HepG2 (cell line): ENCODE data around the gene RSKR. TPM values are rescaled to one million over a fixed set of nuclear protein-coding genes. Genes with fewer than 3 reads are reported as not detected.
A peak's percentile ranks its signal among the peaks of the same experiment; 100 is the strongest.

ENCODE experiments used
- CREB1 ChIP-seq, 2 experiments: fragments of 450-650 bp in 1 of 2; IDR thresholded peaks; 2 replicates each; pipeline ENCODE4 v1.6.1; 2016 to 2017; ENCODE audit warnings: control low read depth in 1 of 2, mild to moderate bottlenecking in 1 of 2, missing compliant biosample characterization in 1 of 2, missing genetic modification characterization in 1 of 2
- GABPA ChIP-seq, 2 experiments: IDR thresholded peaks; 2 replicates each; pipeline ENCODE4 v1.6.1; 2011 to 2016; ENCODE audit warnings: low read depth in 2 of 2, low read length in 1 of 2, missing biosample characterization in 1 of 2, missing genetic modification characterization in 1 of 2
- HDAC2 ChIP-seq: sonication (generic); formaldehyde crosslinking; IDR thresholded peaks from 2 replicates; pipeline ENCODE4 v1.4.0; 2020; ENCODE audit warnings: missing genetic modification reagents
- MNT ChIP-seq: fragments of 450-650 bp; IDR thresholded peaks from 2 replicates; pipeline ENCODE4 v1.6.1; 2016
- TFE3 ChIP-seq: IDR thresholded peaks from 2 replicates; pipeline ENCODE4 v1.6.1; 2016
- ZNF142 ChIP-seq: sonication (generic); formaldehyde crosslinking; IDR thresholded peaks from 2 replicates; pipeline ENCODE4 v1.4.0; 2020; ENCODE audit warnings: missing genetic modification reagents
- ZNF441 ChIP-seq: sonication (generic); formaldehyde crosslinking; IDR thresholded peaks from 2 replicates; pipeline ENCODE4 v1.7.0; 2021; ENCODE audit warnings: missing genetic modification reagents, borderline replicate concordance
- ZNF547 ChIP-seq: sonication (generic); formaldehyde crosslinking; IDR thresholded peaks from 2 replicates; pipeline ENCODE4 v1.5.1; 2020; ENCODE audit warnings: mild to moderate bottlenecking, missing genetic modification reagents
- ZNF564 ChIP-seq: sonication (generic); formaldehyde crosslinking; IDR thresholded peaks from 2 replicates; pipeline ENCODE4 v1.8.1; 2023; ENCODE audit warnings: mild to moderate bottlenecking, missing genetic modification reagents
- ZNF570 ChIP-seq: sonication (generic); formaldehyde crosslinking; IDR thresholded peaks from 2 replicates; pipeline ENCODE4 v1.4.0; 2020; ENCODE audit warnings: mild to moderate bottlenecking, missing genetic modification reagents, borderline replicate concordance
- ZSCAN9 ChIP-seq: IDR thresholded peaks from 2 replicates; pipeline ENCODE4 v1.6.1; 2016; ENCODE audit warnings: borderline replicate concordance
- polyA plus RNA-seq, 8 experiments: library from polyadenylated mRNA; depleted of rRNA in 3 of 8; stranded (reverse) in 7 of 8; unstranded in 1 of 8; fragments of >200 nt; fragmentation: Illumina TruSeq in 4 of 8; extraction: Trizol in 4 of 8; gene quantifications; 2 replicates each; pipeline versions ENCODE4 v1.2.1 to v1.2.3, GENCODE V29; 2011 to 2016; ENCODE audit warnings: low read depth in 4 of 8, missing spikeins in 1 of 8, mixed read lengths in 1 of 8; ENCODE audit not compliant: insufficient read depth in 1 of 8
- total RNA-seq, 5 experiments: library from RNA; depleted of rRNA; stranded (reverse); fragments of >200 nt; fragmentation: Illumina TruSeq; extraction: Trizol; gene quantifications; 2 replicates each; pipeline ENCODE4 v1.2.3, GENCODE V29; 2016; ENCODE audit warnings: low read depth in 1 of 5

Gene RSKR
- total and polyA plus RNA-seq, 2 of the 13 experiments (the other 11 are each of a cell fraction or from before 2014, with no cell fraction given): 5.0 to 10.4 TPM

GRCh38 chr17:28576758-28577465, 37.1 kb downstream of the RSKR start, which contains the start of gene ALDOC (continued):
- TF ChIP-seq TFE3 (CRISPR knock-in tag) (peak; percentile 88), ZNF564 (CRISPR knock-in tag) (peak; percentile 78; the same call in 1 of the 2 replicates), MNT (peak; percentile 70), ZNF570 (CRISPR knock-in tag) (no peak), ZSCAN9 (0 out of 2 replicates have a peak, but pooled peaks have one; percentile 76), HDAC2 (CRISPR knock-in tag) (peak; percentile 70), GABPA (IDR thresholded peaks at IDR 0.05; ENCODE audit: low read depth, low read length) (no peak), GABPA (CRISPR knock-in tag; IDR thresholded peaks at IDR 0.05; ENCODE audit: low read depth) (peak; percentile 54), ZNF142 (CRISPR knock-in tag) (no peak), ZNF441 (CRISPR knock-in tag) (peak; percentile 76; the same call in 1 of the 2 replicates), CREB1 (IDR thresholded peaks at IDR 0.05) (peak; percentile 47), CREB1 (CRISPR knock-in tag; IDR thresholded peaks at IDR 0.05) (0 out of 2 replicates have a peak, but pooled peaks have one; percentile 31), ZNF547 (CRISPR knock-in tag) (no peak)
